ENCODE data around the gene FAM3B.

DNA sequence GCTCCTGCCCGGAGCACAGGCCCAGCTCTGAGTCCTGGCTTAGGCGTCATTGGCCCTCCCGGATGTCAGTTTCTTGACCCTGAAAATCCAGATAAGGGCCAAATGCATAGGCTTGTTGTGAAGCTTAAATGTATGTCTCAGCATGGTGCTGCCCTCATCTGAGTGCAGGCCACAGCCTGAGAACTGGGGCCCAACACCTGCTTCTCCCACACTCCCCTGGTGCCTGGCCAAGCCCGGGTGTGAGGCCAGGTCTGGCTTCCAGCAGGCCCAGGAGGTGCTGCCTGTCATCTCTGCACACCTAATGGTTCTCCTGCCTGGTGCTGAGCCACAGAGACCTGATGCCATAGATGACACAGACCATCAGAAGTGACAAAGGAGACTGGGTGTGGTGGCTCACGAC lies 59.3 kb downstream of the FAM3B start:
- TF ChIP-seq EGR1 (conservative IDR thresholded peaks at IDR 0.05) (no peak), ZEB2 (IDR thresholded peaks at IDR 0.05) (no peak), DPF2 (IDR thresholded peaks at IDR 0.05) (no peak), BRD4 (IDR thresholded peaks at IDR 0.05) (no peak), ZNF780A (CRISPR knock-in tag; IDR thresholded peaks at IDR 0.05) (no peak)
- TF ChIP-seq, protein P1, sequence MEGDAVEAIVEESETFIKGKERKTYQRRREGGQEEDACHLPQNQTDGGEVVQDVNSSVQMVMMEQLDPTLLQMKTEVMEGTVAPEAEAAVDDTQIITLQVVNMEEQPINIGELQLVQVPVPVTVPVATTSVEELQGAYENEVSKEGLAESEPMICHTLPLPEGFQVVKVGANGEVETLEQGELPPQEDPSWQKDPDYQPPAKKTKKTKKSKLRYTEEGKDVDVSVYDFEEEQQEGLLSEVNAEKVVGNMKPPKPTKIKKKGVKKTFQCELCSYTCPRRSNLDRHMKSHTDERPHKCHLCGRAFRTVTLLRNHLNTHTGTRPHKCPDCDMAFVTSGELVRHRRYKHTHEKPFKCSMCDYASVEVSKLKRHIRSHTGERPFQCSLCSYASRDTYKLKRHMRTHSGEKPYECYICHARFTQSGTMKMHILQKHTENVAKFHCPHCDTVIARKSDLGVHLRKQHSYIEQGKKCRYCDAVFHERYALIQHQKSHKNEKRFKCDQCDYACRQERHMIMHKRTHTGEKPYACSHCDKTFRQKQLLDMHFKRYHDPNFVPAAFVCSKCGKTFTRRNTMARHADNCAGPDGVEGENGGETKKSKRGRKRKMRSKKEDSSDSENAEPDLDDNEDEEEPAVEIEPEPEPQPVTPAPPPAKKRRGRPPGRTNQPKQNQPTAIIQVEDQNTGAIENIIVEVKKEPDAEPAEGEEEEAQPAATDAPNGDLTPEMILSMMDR (IDR thresholded peaks at IDR 0.05 in 2 of 3, conservative IDR thresholded peaks at IDR 0.05 in 1 of 3; ENCODE audit: insufficient read depth in 2 of 3, low read depth in 1 of 3, low read length in 3 of 3), result no peak
